DMS114 treated with DMSO at 0.1 percent for 48 hours (cell line): ENCODE measurements around the gene C17orf78.
"Not testable (repeated sequence)": the region's sequence is repeated elsewhere in the genome, so short reads cannot be mapped to it uniquely, and the experiment has no call there.

Source experiments
- DNase-seq: peaks from one replicate; lab custom pipeline; 2025; ENCODE audit not compliant: unreplicated experiment; lab: John Stamatoyannopoulos, UW

Gene C17orf78

DNA sequence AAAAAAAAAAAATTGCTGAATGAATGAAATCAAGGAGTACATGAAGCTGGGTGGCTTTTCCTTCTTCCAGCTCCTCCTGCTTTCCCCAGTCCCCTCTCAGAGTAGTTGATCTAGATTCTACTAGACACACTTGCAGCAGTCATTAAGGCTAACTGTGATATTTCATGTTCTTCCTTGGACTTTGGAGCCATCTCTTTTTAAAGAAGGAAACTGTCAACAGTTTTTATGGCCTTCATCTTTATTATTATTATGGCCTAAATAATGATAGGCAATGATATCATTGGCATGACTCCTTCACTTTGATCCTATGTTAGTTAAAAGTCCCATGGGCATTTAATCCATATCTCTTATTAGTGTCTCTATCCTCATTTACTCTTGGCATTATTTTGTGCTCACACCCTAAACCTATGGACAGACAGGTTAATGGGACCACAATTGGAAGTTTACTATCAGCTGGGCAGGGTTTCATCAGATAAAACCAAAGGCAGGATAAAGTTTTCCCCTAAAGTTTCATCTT, 9.7 kb downstream of the C17orf78 start:
- DNase-seq, result no peak

DNA sequence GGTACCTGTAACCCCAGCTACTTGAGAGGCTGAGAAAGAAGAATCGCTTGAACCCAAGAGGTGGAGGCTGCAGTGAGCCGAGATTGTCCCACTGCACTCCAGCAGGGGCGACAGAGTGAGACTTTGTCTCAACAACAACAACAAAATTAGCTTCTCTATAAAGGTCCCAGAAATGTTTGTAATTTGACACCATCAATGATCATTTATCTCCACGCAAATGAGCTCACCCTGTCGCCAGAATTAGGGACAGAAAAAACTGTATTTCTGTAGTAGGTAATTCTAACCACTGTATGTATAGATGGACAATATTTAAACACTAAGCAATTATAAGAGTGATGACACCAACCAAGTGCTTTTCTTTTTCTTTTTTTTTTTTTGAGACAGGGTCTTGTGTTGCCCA, 10.7 kb downstream of the C17orf78 start:
- DNase-seq, result no peak

DNA sequence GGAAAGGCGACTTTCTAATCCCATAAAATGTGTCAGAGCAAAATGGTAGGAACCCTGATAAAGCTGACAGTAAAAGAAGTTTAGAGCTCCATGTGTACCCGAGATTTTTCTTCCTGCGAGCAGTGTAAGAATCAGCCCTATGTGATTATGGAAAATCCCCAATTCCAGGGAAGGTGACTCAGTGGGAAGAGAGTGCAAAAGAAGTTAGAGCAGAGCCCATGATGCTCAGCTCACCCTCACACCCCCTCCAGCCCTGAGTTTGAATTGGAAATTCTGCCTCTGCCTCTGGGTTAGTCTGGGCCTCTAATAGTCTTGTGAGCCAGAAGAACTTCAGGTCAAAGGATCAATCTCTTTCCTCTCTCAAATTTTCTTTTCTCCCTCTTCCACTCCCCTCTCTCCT, 12.5 kb downstream of the C17orf78 start:
- DNase-seq, result no peak

DNA sequence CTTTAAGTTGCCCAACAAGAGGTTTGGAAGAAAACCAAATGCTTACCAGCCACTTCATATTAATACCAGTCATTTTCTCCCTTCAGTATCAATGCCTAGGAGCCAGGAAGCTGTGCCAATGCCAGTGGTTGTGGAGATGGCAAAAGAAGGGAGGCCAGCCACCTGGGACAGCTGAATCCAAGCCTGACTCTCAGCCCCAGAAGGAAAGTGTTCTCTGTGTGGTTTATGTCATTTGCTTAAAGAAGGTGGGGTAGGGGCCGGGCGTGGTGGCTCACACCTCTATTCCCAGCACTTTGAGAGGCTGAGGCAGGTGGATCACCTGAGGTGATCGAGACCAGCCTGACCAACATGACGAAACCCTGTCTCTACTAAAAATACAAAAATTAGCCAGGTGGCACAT, 13.4 kb downstream of the C17orf78 start:
- no peak for DNase-seq

DNA sequence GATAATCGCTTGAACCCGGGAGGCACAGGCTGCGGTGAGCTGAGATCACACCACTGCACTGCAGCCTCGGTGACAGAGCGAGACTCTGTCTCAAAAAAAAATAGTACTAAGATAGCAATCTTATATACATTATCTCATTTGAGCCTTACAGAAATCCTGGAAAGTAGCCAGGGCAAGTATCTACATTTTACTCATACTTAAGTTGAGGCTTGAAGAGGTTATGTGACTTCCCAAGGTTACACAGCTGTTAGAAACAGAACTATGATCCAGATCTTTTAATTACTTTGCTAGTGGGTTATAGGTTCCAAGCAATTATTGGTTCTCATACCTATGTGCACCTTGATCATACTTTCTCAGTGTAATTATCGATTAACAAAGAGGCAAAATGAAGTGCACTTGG, 15.4 kb downstream of the C17orf78 start:
- no peak for DNase-seq

DNA sequence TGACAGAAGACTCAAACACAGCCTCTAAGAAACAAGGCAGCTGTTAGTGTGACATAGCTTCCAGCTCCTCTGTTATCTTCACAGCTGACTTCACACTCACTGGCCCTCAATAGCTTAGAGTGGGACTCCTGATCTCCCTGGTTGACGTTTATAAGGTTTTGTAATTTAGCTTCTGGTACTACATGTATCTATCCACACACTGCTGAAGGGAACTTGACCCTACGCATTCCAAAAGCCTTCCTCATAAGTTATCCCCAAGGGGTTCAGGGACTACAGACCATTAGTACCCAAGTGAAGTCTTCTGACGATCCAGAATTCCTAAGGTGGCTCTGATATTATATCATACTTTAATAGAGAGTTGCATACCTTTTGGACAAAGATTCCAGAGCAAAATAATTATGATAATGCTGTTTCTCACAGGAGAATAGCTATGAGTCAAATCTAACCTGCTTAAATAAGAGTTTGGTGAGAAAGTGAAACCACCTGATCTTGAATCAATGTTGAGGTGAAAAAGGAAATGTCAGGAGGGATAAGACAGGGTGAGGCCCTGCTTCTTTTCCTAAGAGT, 16.3 kb downstream of the C17orf78 start:
- no peak for DNase-seq

DNA sequence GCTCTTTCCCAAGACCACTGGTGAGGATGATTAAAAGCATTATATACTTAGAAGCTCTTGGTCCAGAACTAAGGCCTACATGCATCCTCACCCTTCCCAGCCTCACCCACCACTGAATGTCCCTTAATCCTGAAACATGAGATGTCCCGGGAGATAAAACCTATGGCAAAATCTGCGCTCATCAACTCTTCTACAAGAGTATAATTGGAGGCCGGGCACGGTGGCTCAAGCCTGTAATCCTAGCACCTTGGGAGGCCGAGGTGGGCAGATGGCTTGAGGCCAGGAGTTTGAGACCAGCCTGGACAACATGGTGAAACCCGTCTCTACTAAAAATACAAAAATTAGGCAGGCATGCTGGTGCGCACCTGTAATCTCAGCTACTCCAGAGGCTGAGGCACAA, 17.6 kb downstream of the C17orf78 start:
- no peak for DNase-seq

DNA sequence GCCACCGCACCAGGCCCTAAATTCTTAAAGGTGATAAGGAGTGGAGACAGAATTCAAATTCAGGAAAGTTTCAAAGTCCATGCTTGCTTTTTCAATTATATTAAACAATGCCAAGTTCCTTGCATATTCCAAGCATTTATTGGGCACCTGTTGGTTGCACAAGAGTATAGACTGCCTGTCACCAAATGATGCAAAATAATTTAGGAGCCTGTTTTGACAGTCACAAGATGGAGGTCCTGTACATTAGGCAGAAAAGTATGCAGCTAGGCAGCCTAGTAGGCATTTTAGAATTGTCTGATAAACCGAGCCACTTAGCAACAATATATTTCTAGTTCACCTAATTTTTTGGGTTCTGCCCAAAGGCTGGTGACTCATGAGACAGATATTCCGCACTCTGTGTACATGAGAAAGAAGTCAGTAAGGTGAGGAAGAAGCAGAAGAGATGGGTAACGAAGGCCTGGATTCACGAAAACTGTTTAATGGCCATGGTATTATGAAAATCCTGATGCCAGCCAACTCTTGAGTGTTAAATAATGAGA, 23.5 kb downstream of the C17orf78 start:
- no peak for DNase-seq

DNA sequence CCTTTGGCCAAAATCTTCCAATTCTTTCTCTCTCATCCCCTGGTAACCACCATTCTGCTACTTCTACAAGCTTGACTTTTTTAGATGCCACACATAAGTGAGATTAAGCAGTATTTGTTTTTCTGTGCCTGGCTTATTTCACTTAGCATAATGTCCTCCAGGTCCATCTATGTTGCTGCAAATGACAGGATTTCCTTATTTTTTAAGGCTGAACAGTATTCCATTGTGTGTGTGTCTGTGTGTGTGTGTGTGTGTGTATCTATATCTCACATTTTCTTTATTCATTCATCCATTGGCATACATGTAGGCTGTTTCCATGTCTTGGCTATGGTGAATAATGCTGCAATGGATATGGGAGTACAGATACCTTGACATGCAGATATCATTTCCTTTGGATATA, 24.7 kb downstream of the C17orf78 start:
- no peak for DNase-seq

- DNase-seq, result not testable (repeated sequence)
Measured at GRCh38 chr17:37405522-37405921, 29.7 kb downstream of the C17orf78 start.

DNA sequence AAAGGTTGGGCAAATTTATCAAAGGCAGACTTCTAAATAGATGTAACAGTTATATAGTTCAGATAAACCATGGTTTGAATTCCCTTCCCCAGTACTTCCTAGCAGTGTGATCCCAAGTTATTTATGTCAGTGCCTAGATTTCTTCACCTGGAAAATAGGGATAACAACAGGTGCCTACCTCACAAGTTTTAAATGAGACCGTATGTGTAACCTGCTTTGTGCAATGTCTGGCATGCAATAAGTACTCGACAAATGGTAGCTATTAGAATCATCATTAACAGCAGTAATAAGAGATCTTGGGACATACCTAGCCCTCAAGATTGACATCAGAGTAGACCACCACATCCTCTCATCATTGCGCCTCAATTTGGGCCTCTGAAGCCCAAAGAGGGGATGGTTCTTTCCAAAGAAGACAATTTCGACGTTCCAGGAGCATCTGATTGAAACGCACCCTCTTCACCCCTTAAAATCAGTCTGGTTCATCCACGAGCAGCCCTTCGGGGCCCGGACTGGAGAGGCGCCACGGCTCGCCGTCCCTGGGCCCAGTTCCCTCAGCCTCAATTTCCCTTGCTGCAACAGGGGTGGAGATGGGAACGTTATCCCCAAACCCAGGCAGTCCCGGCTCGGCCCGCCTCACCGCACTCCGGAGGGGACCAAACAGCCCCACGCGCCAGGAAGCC, 30.3 kb downstream of the C17orf78 start:
- DNase-seq, result no peak

- DNase-seq, result no peak
Measured at GRCh38 chr17:37406635-37407461, 31.1 kb downstream of the C17orf78 start, which contains the start of the genes ACACA and TADA2A. Gene ACACA (minus strand): TSS chr17:37406836. CDS start chr17:37406299, 537 bp downstream. Gene TADA2A (plus strand): TSS chr17:37406886. CDS start chr17:37411366, 4,480 bp downstream.

GRCh38 chr17:37408145-37408479, 32.3 kb downstream of the C17orf78 start:
- not testable (repeated sequence) for DNase-seq

- DNase-seq, result no peak
Measured at GRCh38 chr17:37410357-37410756, 34.6 kb downstream of the C17orf78 start.

GRCh38 chr17:37413875-37414519, 38.2 kb downstream of the C17orf78 start:
- no peak for DNase-seq

DNA sequence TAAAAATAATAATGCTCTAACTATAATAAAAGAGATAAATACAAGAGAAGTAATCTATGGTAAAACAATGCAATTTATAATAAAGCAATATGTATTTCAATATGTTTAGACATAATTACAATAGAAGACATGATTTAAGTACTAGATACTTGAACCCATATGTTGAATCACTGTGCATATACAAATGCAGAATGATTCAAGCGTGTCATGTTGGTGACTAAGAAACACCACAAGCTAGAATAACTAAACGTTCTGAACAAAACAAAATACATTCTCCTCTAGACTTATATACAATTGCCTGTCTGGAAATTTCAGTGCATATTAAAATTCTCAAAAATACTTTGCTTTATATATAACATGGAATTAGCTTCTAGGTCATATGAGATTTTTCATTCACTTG, 42.1 kb downstream of the C17orf78 start:
- DNase-seq, result no peak

DNA sequence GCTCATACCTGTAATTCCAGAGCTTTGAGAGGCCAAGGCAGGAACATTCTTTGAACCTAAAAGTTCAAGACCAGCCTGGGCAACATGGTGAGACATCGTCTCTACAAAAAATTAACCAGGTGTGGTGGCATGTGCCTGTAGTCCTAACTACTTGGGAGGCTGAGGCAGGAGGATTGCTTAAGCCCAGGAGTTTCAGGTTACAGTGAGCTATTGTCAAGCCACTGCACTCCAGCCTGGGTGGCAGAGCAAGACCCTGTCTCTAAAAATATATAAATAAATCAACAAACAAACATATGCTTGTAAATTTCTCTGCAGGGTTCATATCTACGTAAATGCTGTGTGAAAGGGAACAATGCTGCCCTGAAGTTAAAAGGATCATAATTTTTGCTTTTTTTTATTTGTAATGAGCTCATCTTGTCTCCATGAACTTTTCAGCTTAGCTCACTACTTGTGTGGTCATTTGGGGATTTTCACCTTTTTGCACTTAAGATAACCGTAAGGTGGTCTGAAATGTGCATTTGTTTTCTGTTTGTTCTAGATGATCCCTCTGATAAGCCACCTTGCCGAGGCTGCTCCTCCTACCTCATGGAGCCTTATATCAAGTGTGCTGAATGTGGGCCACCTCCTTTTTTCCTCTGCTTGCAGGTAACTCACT, 47.3 kb downstream of the C17orf78 start:
- no peak for DNase-seq

GRCh38 chr17:37425268-37425667, 49.5 kb downstream of the C17orf78 start:
- DNase-seq, result no peak

DNA sequence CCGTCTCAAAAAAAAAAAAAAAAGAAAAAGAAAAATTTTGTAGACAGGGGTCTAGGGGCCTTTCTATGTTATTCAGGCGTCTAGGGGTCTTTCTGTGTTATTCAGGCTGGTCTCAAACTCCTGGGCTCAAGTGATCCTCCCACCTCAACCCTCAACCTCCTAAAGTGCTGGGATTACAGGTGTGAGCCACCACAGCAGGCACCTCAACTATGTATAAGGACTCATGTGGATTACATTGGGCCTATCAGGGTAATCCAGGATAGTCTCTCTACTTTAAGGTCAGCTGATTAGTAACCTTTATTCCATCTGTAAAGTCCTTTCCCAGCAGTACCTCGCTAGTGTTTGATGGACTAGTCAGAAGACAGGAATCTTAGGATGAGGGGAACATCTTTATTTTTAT, 53.3 kb downstream of the C17orf78 start:
- DNase-seq, result no peak

DNA sequence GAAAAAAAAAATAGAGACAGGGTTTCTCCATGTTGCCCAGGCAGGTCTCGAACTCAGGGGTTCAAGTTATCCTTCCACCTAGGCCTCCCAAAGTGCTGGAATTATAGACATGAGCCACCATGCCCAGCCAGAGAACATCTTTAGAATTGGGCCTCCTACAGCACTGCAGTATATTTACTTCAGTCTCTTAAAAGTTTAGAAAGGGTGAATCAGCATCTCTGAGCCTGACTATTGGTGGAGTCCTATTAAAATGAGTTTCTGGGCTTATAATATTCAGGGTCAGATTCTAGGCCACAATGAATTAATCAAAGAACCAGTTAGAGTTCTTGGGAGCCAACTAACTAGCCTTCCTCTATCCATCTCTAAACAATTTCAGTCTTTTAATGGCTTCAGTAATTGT, 53.7 kb downstream of the C17orf78 start:
- DNase-seq, result no peak
